GM12892 (cell line): ENCODE results near the gene PBX1.

Experiments
- POLR2A ChIP-seq: IDR thresholded peaks from 2 replicates; pipeline ENCODE4 v1.6.1; 2011; ENCODE audit warnings: low read depth, low read length, control low read depth
- POLR2AphosphoS5 ChIP-seq: IDR thresholded peaks from 2 replicates; pipeline ENCODE4 v1.6.1; 2011; ENCODE audit warnings: low read depth, low read length, control low read depth
- TAF1 ChIP-seq: IDR thresholded peaks from 2 replicates; pipeline ENCODE4 v1.6.1; 2011; ENCODE audit warnings: low read depth, mild to moderate bottlenecking, control low read depth, low read length, borderline replicate concordance

DNA sequence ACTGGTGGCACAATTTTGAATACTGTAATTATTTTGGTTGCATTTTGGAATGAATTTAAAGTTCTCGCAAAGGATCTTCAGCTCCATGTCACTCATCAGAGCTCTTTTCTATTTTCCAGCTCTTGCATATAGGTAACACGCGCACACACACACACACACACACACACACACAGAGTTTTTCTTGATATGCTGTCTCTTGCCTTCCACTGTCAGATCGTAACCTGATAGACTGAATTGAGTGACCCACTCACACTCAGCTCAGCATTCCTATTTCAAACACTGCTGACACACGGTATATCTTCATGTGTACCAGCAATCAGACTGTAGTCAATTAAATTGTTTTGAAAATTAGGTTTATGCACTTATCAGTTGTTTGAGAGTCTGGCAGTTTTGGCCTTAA, 214.1 kb downstream of the PBX1 start:
- TF ChIP-seq POLR2AphosphoS5 (no peak), POLR2A (no peak), TAF1 (no peak)
